HG02870 (cell line): ENCODE results near the gene LIN28A.

Source experiments
- ATAC-seq: cut with Tn5 transposase; IDR thresholded peaks from one replicate; pipeline ENCODE4 v1.9.1; 2021; ENCODE audit warnings: mild to moderate bottlenecking, moderate library complexity; ENCODE audit not compliant: unreplicated experiment

The LIN28A gene

DNA sequence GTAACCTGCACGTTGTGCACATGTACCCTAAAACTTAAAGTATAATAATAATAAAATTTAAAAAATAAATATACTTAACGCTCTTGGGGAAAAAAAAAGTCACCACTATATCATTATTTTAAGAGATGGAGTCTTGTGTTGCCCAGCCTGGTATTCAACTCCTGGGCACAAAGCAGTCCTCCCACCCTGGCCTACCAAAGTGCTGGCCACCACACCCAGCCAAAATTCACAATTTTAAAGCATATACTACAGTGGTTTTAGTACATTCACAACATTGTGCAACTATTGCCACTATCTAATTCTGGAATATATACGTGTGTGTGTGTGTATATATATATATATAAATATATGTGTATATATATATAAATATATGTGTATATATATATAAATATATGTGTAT, 67.5 kb downstream of the LIN28A start:
- no peak for ATAC-seq

DNA sequence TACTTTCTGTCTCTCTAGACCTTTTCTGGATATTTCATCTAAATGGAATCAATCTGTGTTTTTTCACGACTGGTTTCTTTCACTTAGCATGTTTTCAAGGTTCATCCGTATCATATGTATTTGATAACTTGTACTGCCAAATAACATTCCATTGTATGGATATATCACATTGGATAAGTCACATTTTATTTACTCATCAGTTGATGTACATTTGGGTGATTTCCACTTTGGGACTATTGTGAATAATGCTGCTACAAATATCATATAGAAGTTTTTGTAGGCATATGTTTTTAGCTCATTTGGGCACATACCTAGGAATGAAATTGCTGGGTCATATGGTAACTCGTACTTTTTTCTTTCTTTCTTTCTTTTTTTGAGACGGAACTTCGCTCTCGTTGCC, 68.4 kb downstream of the LIN28A start:
- ATAC-seq, result no peak
